Gastroesophageal sphincter (tissue), 3 donors: ENCODE results near the gene SWAP70.

Experiments
- EP300 ChIP-seq: sonication (generic); formaldehyde crosslinking; IDR thresholded peaks from one replicate; pipeline ENCODE4 v1.6.1; 2017; ENCODE audit warnings: antibody characterized with exemption, mild to moderate bottlenecking
- POLR2A ChIP-seq, 2 donors: fragments of 450-650 bp; IDR thresholded peaks; one replicate each; pipeline ENCODE4 v1.6.1; 2017; ENCODE audit warnings: antibody characterized with exemption in 2 of 2, mild to moderate bottlenecking in 2 of 2, moderate library complexity in 1 of 2
- POLR2AphosphoS5 ChIP-seq: sonication (generic); formaldehyde crosslinking; IDR thresholded peaks from one replicate; pipeline ENCODE4 v1.6.1; 2017; ENCODE audit warnings: antibody characterized with exemption
- TF ChIP-seq, protein P1 (sequence below), 4 experiments: fragments of 200-600 bp in 2 of 4; fragments of 450-650 bp in 2 of 4; sonication (generic) in 1 of 4; IDR thresholded peaks; one replicate each; pipeline ENCODE4 v1.5.1; 2017 to 2019; ENCODE audit warnings: antibody characterized with exemption in 4 of 4, mild to moderate bottlenecking in 2 of 4, moderate library complexity in 2 of 4

DNA sequence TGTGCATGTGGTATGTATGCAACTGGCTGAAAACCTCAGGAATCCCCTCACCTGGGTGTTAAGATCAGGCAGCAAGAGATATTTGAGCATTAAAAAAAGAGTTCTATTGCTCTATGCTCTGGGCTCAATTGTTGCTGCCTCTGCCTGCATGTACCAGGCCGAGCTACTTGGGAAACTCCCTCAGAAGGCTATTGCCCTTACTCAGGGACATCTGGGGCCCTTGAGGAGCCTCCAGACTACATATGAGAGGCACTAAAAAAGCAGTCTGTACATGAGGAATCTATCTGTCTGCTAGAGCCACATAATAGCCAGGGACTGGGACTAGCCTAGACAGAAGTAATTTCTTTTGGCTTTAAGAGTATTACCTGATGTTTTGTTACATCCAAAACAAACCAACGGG lies 120.1 kb downstream of the SWAP70 start:
- TF ChIP-seq, protein P1, sequence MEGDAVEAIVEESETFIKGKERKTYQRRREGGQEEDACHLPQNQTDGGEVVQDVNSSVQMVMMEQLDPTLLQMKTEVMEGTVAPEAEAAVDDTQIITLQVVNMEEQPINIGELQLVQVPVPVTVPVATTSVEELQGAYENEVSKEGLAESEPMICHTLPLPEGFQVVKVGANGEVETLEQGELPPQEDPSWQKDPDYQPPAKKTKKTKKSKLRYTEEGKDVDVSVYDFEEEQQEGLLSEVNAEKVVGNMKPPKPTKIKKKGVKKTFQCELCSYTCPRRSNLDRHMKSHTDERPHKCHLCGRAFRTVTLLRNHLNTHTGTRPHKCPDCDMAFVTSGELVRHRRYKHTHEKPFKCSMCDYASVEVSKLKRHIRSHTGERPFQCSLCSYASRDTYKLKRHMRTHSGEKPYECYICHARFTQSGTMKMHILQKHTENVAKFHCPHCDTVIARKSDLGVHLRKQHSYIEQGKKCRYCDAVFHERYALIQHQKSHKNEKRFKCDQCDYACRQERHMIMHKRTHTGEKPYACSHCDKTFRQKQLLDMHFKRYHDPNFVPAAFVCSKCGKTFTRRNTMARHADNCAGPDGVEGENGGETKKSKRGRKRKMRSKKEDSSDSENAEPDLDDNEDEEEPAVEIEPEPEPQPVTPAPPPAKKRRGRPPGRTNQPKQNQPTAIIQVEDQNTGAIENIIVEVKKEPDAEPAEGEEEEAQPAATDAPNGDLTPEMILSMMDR (IDR thresholded peaks at IDR 0.05) = no peak
- no peak for TF ChIP-seq POLR2AphosphoS5
- TF ChIP-seq EP300 = no peak
- TF ChIP-seq POLR2A (IDR thresholded peaks at IDR 0.05) = no peak
